Spleen (tissue), 11 donors: ENCODE measurements around the gene PRKG1. TPM values are rescaled to one million over a fixed set of nuclear protein-coding genes. Genes with fewer than 3 reads are reported as not detected.

Experiments used
- DNase-seq: peaks from one replicate; pipeline ENCODE4 v3.0.0-alpha.2; 2020
- H3K27ac ChIP-seq, 8 donors: fragments of 200-600 bp; sonication (generic) in 7 of 8; 1 replicate in 4 of 8; 2 replicates in 4 of 8; pipeline versions ENCODE4 v1.5.0 to v1.8.0; 2016 to 2021; ENCODE audit warnings: inconsistent platforms in 4 of 8, mild to moderate bottlenecking in 4 of 8, moderate library complexity in 1 of 8
- H3K27me3 ChIP-seq, 7 donors: fragments of 200-600 bp; sonication (generic) in 6 of 7; replicated peaks in 1 of 7; 1 replicate in 4 of 7; 2 replicates in 3 of 7; pipeline versions ENCODE4 v1.5.0 to v1.8.0; 2016 to 2021; ENCODE audit warnings: inconsistent platforms in 3 of 7, mild to moderate bottlenecking in 1 of 7
- H3K36me3 ChIP-seq, 6 donors: fragments of 200-600 bp; sonication (generic) in 5 of 6; 1 replicate in 4 of 6; 2 replicates in 2 of 6; pipeline versions ENCODE4 v1.5.0 to v1.8.0; 2016 to 2021; ENCODE audit warnings: inconsistent platforms in 2 of 6
- H3K4me1 ChIP-seq, 6 donors: fragments of 200-600 bp; sonication (generic) in 5 of 6; 1 replicate in 3 of 6; 2 replicates in 3 of 6; pipeline versions ENCODE4 v1.5.0 to v1.8.0; 2016 to 2021; ENCODE audit warnings: inconsistent platforms in 3 of 6
- H3K4me3 ChIP-seq, 8 donors: fragments of 200-600 bp; sonication (generic) in 7 of 8; 1 replicate in 4 of 8; 2 replicates in 4 of 8; pipeline versions ENCODE4 v1.5.0 to v1.8.0; 2016 to 2021; ENCODE audit warnings: inconsistent platforms in 4 of 8, mild to moderate bottlenecking in 4 of 8, moderate library complexity in 2 of 8
- H3K9me3 ChIP-seq, 8 donors: fragments of 200-600 bp; sonication (generic) in 7 of 8; 1 replicate in 4 of 8; 2 replicates in 4 of 8; pipeline versions ENCODE4 v1.5.0 to v1.8.0; 2016 to 2021; ENCODE audit warnings: inconsistent platforms in 4 of 8
- POLR2A ChIP-seq, 3 donors: fragments of 450-650 bp; IDR thresholded peaks; one replicate each; pipeline ENCODE4 v1.5.1; 2017; ENCODE audit warnings: antibody characterized with exemption in 3 of 3, mild to moderate bottlenecking in 1 of 3
- POLR2AphosphoS5 ChIP-seq, 3 donors: sonication (generic); formaldehyde crosslinking; IDR thresholded peaks; one replicate each; pipeline ENCODE4 v1.5.1; 2017; ENCODE audit warnings: antibody characterized with exemption in 3 of 3
- WGBS, 5 donors: extraction: QIAGEN DNeasy Blood & Tissue Kit in 3 of 5; methylation state at CpG; one replicate each; pipeline versions ENCODE4 v1.1.5 to v1.1.7; 2013 to 2018; 5-methylcytosine and 5-hydroxymethylcytosine counted together
- intact Hi-C: fragments of 100-400 bp; cut with DNase I; formaldehyde crosslinking; loops from one replicate; pipeline ENCODE4 v1.15.0; 2023; ENCODE audit warnings: low total_unique reads
- polyA plus RNA-seq, 3 donors: library from polyadenylated mRNA; stranded (reverse); fragments of 200-250 nt; gene quantifications; one replicate each; pipeline ENCODE4 v1.2.1, GENCODE V29; 2013
- total RNA-seq, 7 donors: library from RNA; depleted of rRNA in 3 of 7; stranded (reverse); fragments of >200 nt in 3 of 7; fragmentation: NEBNext Ultra II Directional in 4 of 7; extraction: Animal tissue kit (Norgen Biotek cat#: 25700) in 4 of 7; gene quantifications; one replicate each; pipeline versions ENCODE4 v1.1.0 to v1.2.1, GENCODE V29; 2016 to 2021
- TF ChIP-seq, protein P1 (sequence below), 11 experiments: fragments of 200-600 bp in 7 of 11; fragments of 450-650 bp in 4 of 11; sonication (generic) in 4 of 11; IDR thresholded peaks in 8 of 11; conservative IDR thresholded peaks in 3 of 11; 1 replicate in 7 of 11; 2 replicates in 4 of 11; pipeline versions ENCODE4 v1.4.0 to v1.8.0; 2016 to 2021; ENCODE audit warnings: antibody characterized with exemption in 11 of 11, inconsistent platforms in 4 of 11, mild to moderate bottlenecking in 1 of 11
- donor health status: healthy with polysubstance abuse.
- donor health status: DM: no; HTN: no; CAD: no; lungs with moderate emphysema.
- donor health status: DM: no; HTN: no; CAD: no.
- donor health status: Bipolar disorder and iron deficiency.
- donor health status: healthy.
- donor health status: DM: no; HTN: no; CAD: no.
- donor health status: DM: yes; HTN: yes; CAD: no.

PRKG1 gene
- total and polyA plus RNA-seq, 10 donors: 0.65 to 10.5 (median 7.2) TPM

DNA sequence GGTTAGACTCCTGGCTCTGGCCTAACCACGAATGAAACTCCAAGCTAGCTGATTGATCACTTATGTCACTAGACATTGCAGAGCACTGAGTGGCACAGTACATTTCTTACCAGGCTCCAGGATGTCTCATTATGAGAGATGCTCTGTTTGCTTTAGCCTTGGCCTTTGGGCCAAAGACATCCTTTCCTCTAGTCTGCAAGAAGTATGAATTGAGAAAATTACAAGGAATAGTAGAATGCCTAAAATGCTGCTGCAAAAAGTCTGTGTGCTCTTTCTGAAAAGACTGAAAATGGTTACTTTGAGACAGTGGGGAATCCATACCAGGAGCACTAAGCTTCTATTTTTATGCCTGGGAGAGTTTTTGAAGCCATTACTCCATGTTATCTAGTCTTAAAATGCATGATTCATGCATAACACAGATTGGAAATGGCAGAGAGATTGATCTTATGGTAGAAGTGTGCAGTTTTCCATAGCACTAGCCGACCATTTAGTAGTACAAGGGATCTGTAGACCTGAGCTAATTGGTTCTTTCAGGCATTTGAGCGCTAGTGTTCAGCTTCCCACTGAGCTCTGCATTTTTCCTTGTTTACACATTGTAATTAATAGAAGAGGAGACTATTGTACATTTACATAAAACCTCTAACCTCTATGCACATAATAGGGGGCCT lies 303.8 kb downstream of the PRKG1 start:
- Histone ChIP-seq H3K27ac (no peak overlapping the region), H3K9me3 (no peaks in the 10 kb centered on the region), H3K4me3 (no peak overlapping the region), H3K36me3 (no peaks in the 10 kb centered on the region), H3K4me1 (no peaks in the 10 kb centered on the region), H3K27me3 (no peaks in the 10 kb centered on the region)
- DNase-seq: no peak
- WGBS, 5 donors: 61 to 86% (median 80%) methylated on average over 3 of the region's 3 CpGs
- intact Hi-C loops: no loop called here
- TF ChIP-seq, protein P1, sequence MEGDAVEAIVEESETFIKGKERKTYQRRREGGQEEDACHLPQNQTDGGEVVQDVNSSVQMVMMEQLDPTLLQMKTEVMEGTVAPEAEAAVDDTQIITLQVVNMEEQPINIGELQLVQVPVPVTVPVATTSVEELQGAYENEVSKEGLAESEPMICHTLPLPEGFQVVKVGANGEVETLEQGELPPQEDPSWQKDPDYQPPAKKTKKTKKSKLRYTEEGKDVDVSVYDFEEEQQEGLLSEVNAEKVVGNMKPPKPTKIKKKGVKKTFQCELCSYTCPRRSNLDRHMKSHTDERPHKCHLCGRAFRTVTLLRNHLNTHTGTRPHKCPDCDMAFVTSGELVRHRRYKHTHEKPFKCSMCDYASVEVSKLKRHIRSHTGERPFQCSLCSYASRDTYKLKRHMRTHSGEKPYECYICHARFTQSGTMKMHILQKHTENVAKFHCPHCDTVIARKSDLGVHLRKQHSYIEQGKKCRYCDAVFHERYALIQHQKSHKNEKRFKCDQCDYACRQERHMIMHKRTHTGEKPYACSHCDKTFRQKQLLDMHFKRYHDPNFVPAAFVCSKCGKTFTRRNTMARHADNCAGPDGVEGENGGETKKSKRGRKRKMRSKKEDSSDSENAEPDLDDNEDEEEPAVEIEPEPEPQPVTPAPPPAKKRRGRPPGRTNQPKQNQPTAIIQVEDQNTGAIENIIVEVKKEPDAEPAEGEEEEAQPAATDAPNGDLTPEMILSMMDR (IDR thresholded peaks at IDR 0.05 in 8 of 11, conservative IDR thresholded peaks at IDR 0.05 in 3 of 11): no peak
- TF ChIP-seq POLR2A (IDR thresholded peaks at IDR 0.05) (no peak), POLR2AphosphoS5 (IDR thresholded peaks at IDR 0.05) (no peak)

DNA sequence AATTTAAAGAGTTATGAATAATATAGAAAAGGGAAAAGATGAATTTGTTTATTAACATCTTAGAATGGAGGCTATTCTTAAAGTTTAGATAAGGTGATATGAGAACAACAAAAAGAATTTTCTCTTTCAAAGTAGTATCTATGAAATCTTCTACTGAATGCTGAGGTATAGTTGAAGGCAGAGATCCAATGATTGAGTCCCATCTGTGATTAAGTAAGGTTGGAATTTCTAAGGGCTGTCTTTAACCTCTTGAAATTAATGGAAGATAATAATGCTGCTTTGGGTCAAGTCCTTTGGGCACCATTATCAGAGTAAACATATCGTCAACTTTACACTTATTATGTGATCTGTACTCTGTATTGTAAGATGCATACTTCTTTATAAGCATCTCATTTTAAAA lies 307.9 kb downstream of the PRKG1 start:
- no peak for TF ChIP-seq POLR2AphosphoS5 (IDR thresholded peaks at IDR 0.05)
- TF ChIP-seq, protein P1 (IDR thresholded peaks at IDR 0.05 in 8 of 11, conservative IDR thresholded peaks at IDR 0.05 in 3 of 11): no peak
- TF ChIP-seq POLR2A (IDR thresholded peaks at IDR 0.05): no peak
- Histone ChIP-seq H3K9me3 (no peaks in the 10 kb centered on the region), H3K4me1 (no peaks in the 10 kb centered on the region), H3K36me3 (no peaks in the 10 kb centered on the region), H3K27ac (no peak overlapping the region), H3K27me3 (no peaks in the 10 kb centered on the region), H3K4me3 (no peak overlapping the region)
- intact Hi-C loops: no loop called here
- no peak for DNase-seq
- 74 to 95% (median 82%) methylated on average over 1 of the region's 1 CpG for WGBS, 5 donors

DNA sequence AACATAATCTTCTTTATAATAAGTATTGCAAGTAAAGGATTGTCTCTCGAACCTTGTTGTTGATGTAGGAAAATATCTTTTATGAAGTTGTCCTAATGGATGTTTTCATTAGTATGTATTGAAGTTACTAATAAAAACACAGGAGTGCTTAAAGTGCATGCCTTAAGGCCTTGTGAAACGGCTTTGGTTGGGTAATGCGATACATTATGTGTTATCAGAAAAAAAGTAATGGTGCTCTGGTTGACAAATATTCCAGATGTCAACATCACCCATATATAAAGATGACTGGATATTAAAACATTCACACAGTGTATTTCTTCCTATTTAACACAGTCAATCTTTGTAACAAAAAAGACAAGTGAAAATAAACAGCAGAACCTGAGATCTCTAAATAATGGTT lies 310.7 kb downstream of the PRKG1 start:
- H3K4me1 ChIP-seq: no peaks in the 10 kb centered on the region
- H3K9me3 ChIP-seq: no peaks in the 10 kb centered on the region
- H3K27ac ChIP-seq: no peak overlapping the region
- TF ChIP-seq, protein P1 (IDR thresholded peaks at IDR 0.05 in 8 of 11, conservative IDR thresholded peaks at IDR 0.05 in 3 of 11): no peak
- TF ChIP-seq POLR2A (IDR thresholded peaks at IDR 0.05) (no peak), POLR2AphosphoS5 (IDR thresholded peaks at IDR 0.05) (no peak)
- 87 to 92% (median 88%) methylated on average over 3 of the region's 3 CpGs for WGBS, 5 donors
- no peaks in the 10 kb centered on the region for H3K36me3 ChIP-seq
- H3K4me3 ChIP-seq: no peak overlapping the region
- no peaks in the 10 kb centered on the region for H3K27me3 ChIP-seq
- DNase-seq: no peak
- intact Hi-C loops: loop anchor here (5.0 kb wide), 1 partner anchor 577 kb away; no protein-coding TSS in a partner anchor

DNA sequence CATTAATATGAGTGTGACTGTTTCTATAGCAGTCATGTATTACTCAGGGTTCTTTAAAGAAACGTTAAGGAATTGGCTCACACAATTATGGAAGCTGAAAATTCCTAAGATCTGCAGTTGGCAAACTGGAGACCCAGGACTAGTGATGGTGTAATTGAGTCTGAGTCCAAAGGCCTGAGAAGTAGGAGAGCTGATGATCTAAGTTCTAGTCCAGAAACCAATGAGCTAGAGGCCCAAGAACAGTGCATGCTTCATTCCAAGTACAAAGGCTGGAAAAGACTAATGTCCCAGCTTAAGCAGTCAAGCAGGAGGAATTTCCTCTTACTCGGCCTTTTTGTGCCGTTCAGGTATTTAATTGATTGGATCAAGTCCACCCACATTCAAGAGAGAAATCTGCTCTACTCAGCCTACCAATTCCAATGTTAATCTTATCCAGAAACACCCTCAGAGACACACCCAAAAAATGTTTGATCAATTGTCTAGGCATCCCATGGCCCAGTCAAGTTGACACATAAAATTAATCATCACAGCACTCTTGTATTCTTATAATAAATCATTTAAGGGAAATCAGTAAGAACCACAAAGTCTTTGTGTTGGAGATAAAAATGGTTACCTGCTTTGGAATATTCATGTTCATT lies 312.1 kb downstream of the PRKG1 start:
- Histone ChIP-seq H3K27me3 (no peaks in the 10 kb centered on the region), H3K36me3 (no peaks in the 10 kb centered on the region), H3K9me3 (no peaks in the 10 kb centered on the region), H3K4me1 (no peaks in the 10 kb centered on the region), H3K4me3 (no peak overlapping the region), H3K27ac (no peak overlapping the region)
- 71 to 81% (median 75%) methylated on average over 3 of the region's 3 CpGs for WGBS, 5 donors
- TF ChIP-seq, protein P1 (IDR thresholded peaks at IDR 0.05 in 8 of 11, conservative IDR thresholded peaks at IDR 0.05 in 3 of 11): no peak
- TF ChIP-seq POLR2AphosphoS5 (IDR thresholded peaks at IDR 0.05) (no peak), POLR2A (IDR thresholded peaks at IDR 0.05) (no peak)
- no peak for DNase-seq
- intact Hi-C loops: loop anchor here (5.0 kb wide), 1 partner anchor 576 kb away; no protein-coding TSS in a partner anchor
